Fibroblast of lung (primary cell): ENCODE results near the gene LRIF1.

Experiments
- CTCF ChIP-seq, 2 donors: IDR thresholded peaks in 1 of 2; conservative IDR thresholded peaks in 1 of 2; 1 replicate in 1 of 2; 2 replicates in 1 of 2; pipeline ENCODE4 v1.5.1; 2011 to 2012; ENCODE audit warnings: low read length in 2 of 2, control low read depth in 1 of 2, inconsistent platforms in 1 of 2, low read depth in 1 of 2, mild to moderate bottlenecking in 1 of 2
- EZH2 ChIP-seq: IDR thresholded peaks from 2 replicates; pipeline ENCODE4 v1.5.1; 2012; ENCODE audit warnings: low read length, control low read depth, mild to moderate bottlenecking; ENCODE audit errors: missing control alignments

- no peak for TF ChIP-seq CTCF (conservative IDR thresholded peaks at IDR 0.05 in 1 of 2, IDR thresholded peaks at IDR 0.05 in 1 of 2; ENCODE audit: low read depth in 1 of 2, low read length in 2 of 2)
- no peak for TF ChIP-seq EZH2
These were observed 64.3 kb downstream of the LRIF1 start for GRCh38 chr1:110899458-110899843.
